KBM-7 (cell line): ENCODE measurements around the gene CES1.
"Not testable (repeated sequence)": the region's sequence is repeated elsewhere in the genome, so short reads cannot be mapped to it uniquely, and the experiment has no call there.

ENCODE experiments used
- DNase-seq: peaks from one replicate; pipeline ENCODE4 v3.0.0-alpha.2; 2015
- in situ Hi-C: fragments of 300-500 bp; cut with MboI; formaldehyde crosslinking; loops from 2 replicates; pipeline ENCODE4 v1.14.3; 2020; ENCODE audit warnings: low sequenced_read_pairs, low pct_unique_long_range_greater_than_20kb, mixed read lengths

Gene CES1

GRCh38 chr16:55757595-55758527, 75.0 kb downstream of the CES1 start:
- DNase-seq, in situ Hi-C loops: not testable (repeated sequence)

GRCh38 chr16:55756963-55757362, 75.9 kb downstream of the CES1 start:
- in situ Hi-C loops = no loop called here
- no peak for DNase-seq

GRCh38 chr16:55754056-55754455, 78.8 kb downstream of the CES1 start:
- in situ Hi-C loops = no loop called here
- peak; percentile 64 for DNase-seq

GRCh38 chr16:55753145-55753631, 79.7 kb downstream of the CES1 start:
- peak; percentile 63 for DNase-seq
- in situ Hi-C loops = not testable (repeated sequence)
